T-helper 2 cell treated with Interferon-gamma antibody and Interleukin-4, amounts not matched to agents 5 μg/mL and 100 μg/mL, for 36 hours (primary cell): ENCODE measurements around the gene OOSP1.

Experiments
- DNase-seq: peaks from one replicate; pipeline ENCODE4 v3.0.0; 2021; ENCODE audit warnings: low spot score
- H3K27ac Mint-ChIP-seq: one replicate; pipeline ENCODE4 v1.8.0; 2021; ENCODE audit warnings: mild to moderate bottlenecking, mixed read lengths
- H3K27me3 Mint-ChIP-seq: one replicate; pipeline ENCODE4 v1.8.0; 2021; ENCODE audit warnings: low read depth, mixed read lengths
- H3K36me3 Mint-ChIP-seq: one replicate; pipeline ENCODE4 v1.8.0; 2021; ENCODE audit warnings: low read depth, mixed read lengths
- H3K4me1 Mint-ChIP-seq: one replicate; pipeline ENCODE4 v1.8.0; 2021; ENCODE audit warnings: low read depth, mixed read lengths
- H3K4me3 Mint-ChIP-seq: one replicate; pipeline ENCODE4 v1.8.0; 2022; ENCODE audit warnings: mild to moderate bottlenecking, moderate library complexity, mixed read lengths
- H3K9me3 Mint-ChIP-seq: one replicate; pipeline ENCODE4 v1.8.0; 2021; ENCODE audit warnings: mixed read lengths

The OOSP1 gene

GRCh38 chr11:59941091-59941490 lies 2.9 kb downstream of the OOSP1 start:
- Mint-ChIP-seq H3K36me3 (no peaks in the 10 kb centered on the region), H3K27me3 (no peaks in the 10 kb centered on the region)

GRCh38 chr11:59943997-59944714 lies 5.9 kb downstream of the OOSP1 start:
- no peaks in the 10 kb centered on the region for H3K4me1 Mint-ChIP-seq
- DNase-seq = no peak
- peaks cover 2% of the 10 kb centered on the region for H3K27me3 Mint-ChIP-seq
- no peaks in the 10 kb centered on the region for H3K9me3 Mint-ChIP-seq
- no peaks in the 10 kb centered on the region for H3K36me3 Mint-ChIP-seq
- no peak overlapping the region for H3K27ac Mint-ChIP-seq
- no peak overlapping the region for H3K4me3 Mint-ChIP-seq

More at GRCh38 chr11:59941091-59941490, 2.9 kb downstream of the OOSP1 start:
- no peak for DNase-seq
- Mint-ChIP-seq H3K27ac (no peak overlapping the region), H3K4me1 (no peaks in the 10 kb centered on the region), H3K4me3 (no peak overlapping the region), H3K9me3 (no peaks in the 10 kb centered on the region)

- Mint-ChIP-seq H3K4me3 (no peak overlapping the region), H3K27ac (no peak overlapping the region), H3K36me3 (no peaks in the 10 kb centered on the region), H3K9me3 (no peaks in the 10 kb centered on the region), H3K27me3 (peaks cover 2% of the 10 kb centered on the region), H3K4me1 (no peaks in the 10 kb centered on the region)
- no peak for DNase-seq
Observed at GRCh38 chr11:59944720-59945119, 6.5 kb downstream of the OOSP1 start.

- H3K27ac Mint-ChIP-seq = no peak overlapping the region
- H3K9me3 Mint-ChIP-seq = no peaks in the 10 kb centered on the region
- H3K36me3 Mint-ChIP-seq = no peaks in the 10 kb centered on the region
- DNase-seq = no peak
- H3K27me3 Mint-ChIP-seq = peaks cover 2% of the 10 kb centered on the region
- H3K4me3 Mint-ChIP-seq = no peak overlapping the region
- no peaks in the 10 kb centered on the region for H3K4me1 Mint-ChIP-seq
Observed at GRCh38 chr11:59953463-59954218, 15.4 kb downstream of the OOSP1 start.

GRCh38 chr11:59954219-59954847 lies 16.1 kb downstream of the OOSP1 start:
- H3K36me3 Mint-ChIP-seq = no peaks in the 10 kb centered on the region
- H3K27ac Mint-ChIP-seq = no peak overlapping the region
- H3K27me3 Mint-ChIP-seq = no peaks in the 10 kb centered on the region
- no peak overlapping the region for H3K4me3 Mint-ChIP-seq
- no peaks in the 10 kb centered on the region for H3K4me1 Mint-ChIP-seq
- DNase-seq = no peak
- H3K9me3 Mint-ChIP-seq = no peaks in the 10 kb centered on the region

- Mint-ChIP-seq H3K27me3 (no peaks in the 10 kb centered on the region), H3K4me3 (no peak overlapping the region)
- no peak for DNase-seq
Observed at GRCh38 chr11:59957094-59957493, 18.9 kb downstream of the OOSP1 start.

GRCh38 chr11:59960502-59961381 lies 22.5 kb downstream of the OOSP1 start:
- no peak overlapping the region for H3K27ac Mint-ChIP-seq
- H3K9me3 Mint-ChIP-seq = no peaks in the 10 kb centered on the region
- no peak overlapping the region for H3K4me3 Mint-ChIP-seq
- no peaks in the 10 kb centered on the region for H3K36me3 Mint-ChIP-seq
- no peaks in the 10 kb centered on the region for H3K4me1 Mint-ChIP-seq
- DNase-seq = no peak
- peaks cover 5% of the 10 kb centered on the region for H3K27me3 Mint-ChIP-seq

More at GRCh38 chr11:59957094-59957493, 18.9 kb downstream of the OOSP1 start:
- H3K4me1 Mint-ChIP-seq = no peaks in the 10 kb centered on the region
- H3K27ac Mint-ChIP-seq = no peak overlapping the region
- H3K36me3 Mint-ChIP-seq = no peaks in the 10 kb centered on the region
- H3K9me3 Mint-ChIP-seq = no peaks in the 10 kb centered on the region

- no peak overlapping the region for H3K27ac Mint-ChIP-seq
- H3K4me1 Mint-ChIP-seq = no peaks in the 10 kb centered on the region
- H3K9me3 Mint-ChIP-seq = no peaks in the 10 kb centered on the region
- DNase-seq = no peak
- peaks cover 5% of the 10 kb centered on the region for H3K27me3 Mint-ChIP-seq
- no peaks in the 10 kb centered on the region for H3K36me3 Mint-ChIP-seq
- H3K4me3 Mint-ChIP-seq = no peak overlapping the region
Observed at GRCh38 chr11:59962107-59962482, 23.9 kb downstream of the OOSP1 start.

- H3K36me3 Mint-ChIP-seq = no peaks in the 10 kb centered on the region
- no peaks in the 10 kb centered on the region for H3K4me1 Mint-ChIP-seq
- peaks cover 5% of the 10 kb centered on the region for H3K27me3 Mint-ChIP-seq
- H3K9me3 Mint-ChIP-seq = no peaks in the 10 kb centered on the region
- no peak within 1 kb of the TSS for H3K27ac Mint-ChIP-seq
- H3K4me3 Mint-ChIP-seq = no peak within 1 kb of the TSS
- no peak for DNase-seq
Observed at GRCh38 chr11:59963733-59964132, 25.5 kb downstream of the OOSP1 start, which contains the start of gene OOSP4A. Gene OOSP4A, plus strand, starts transcription at chr11:59964033. Its CDS starts 0 bp downstream, at chr11:59964033.

- peaks cover 5% of the 10 kb centered on the region for H3K27me3 Mint-ChIP-seq
- no peaks in the 10 kb centered on the region for H3K9me3 Mint-ChIP-seq
Observed at GRCh38 chr11:59965424-59965823, 27.2 kb downstream of the OOSP1 start.

GRCh38 chr11:59966201-59966600 lies 28.0 kb downstream of the OOSP1 start:
- H3K27me3 Mint-ChIP-seq = peaks cover 5% of the 10 kb centered on the region
- H3K4me1 Mint-ChIP-seq = no peaks in the 10 kb centered on the region

More at GRCh38 chr11:59965424-59965823, 27.2 kb downstream of the OOSP1 start:
- Mint-ChIP-seq H3K4me1 (no peaks in the 10 kb centered on the region), H3K27ac (no peak overlapping the region), H3K36me3 (no peaks in the 10 kb centered on the region), H3K4me3 (no peak overlapping the region)
- no peak for DNase-seq

GRCh38 chr11:59967677-59968394 lies 29.6 kb downstream of the OOSP1 start:
- Mint-ChIP-seq H3K27ac (no peak overlapping the region), H3K4me1 (no peaks in the 10 kb centered on the region), H3K4me3 (no peak overlapping the region), H3K9me3 (no peaks in the 10 kb centered on the region), H3K27me3 (peaks cover 5% of the 10 kb centered on the region), H3K36me3 (no peaks in the 10 kb centered on the region)
- DNase-seq = no peak

More at GRCh38 chr11:59966201-59966600, 28.0 kb downstream of the OOSP1 start:
- H3K9me3 Mint-ChIP-seq = no peaks in the 10 kb centered on the region
- H3K27ac Mint-ChIP-seq = no peak overlapping the region
- no peak overlapping the region for H3K4me3 Mint-ChIP-seq
- H3K36me3 Mint-ChIP-seq = no peaks in the 10 kb centered on the region
- no peak for DNase-seq

GRCh38 chr11:59968395-59968783 lies 30.2 kb downstream of the OOSP1 start:
- Mint-ChIP-seq H3K4me3 (no peak overlapping the region), H3K36me3 (no peaks in the 10 kb centered on the region), H3K27me3 (peaks cover 5% of the 10 kb centered on the region), H3K9me3 (no peaks in the 10 kb centered on the region), H3K27ac (no peak overlapping the region), H3K4me1 (no peaks in the 10 kb centered on the region)
- DNase-seq = no peak
